ENCODE results near the gene ZNG1A.
"Not testable (repeated sequence)": the region's sequence is repeated elsewhere in the genome, so short reads cannot be mapped to it uniquely, and the experiment has no call there.

ZNG1A gene

DNA sequence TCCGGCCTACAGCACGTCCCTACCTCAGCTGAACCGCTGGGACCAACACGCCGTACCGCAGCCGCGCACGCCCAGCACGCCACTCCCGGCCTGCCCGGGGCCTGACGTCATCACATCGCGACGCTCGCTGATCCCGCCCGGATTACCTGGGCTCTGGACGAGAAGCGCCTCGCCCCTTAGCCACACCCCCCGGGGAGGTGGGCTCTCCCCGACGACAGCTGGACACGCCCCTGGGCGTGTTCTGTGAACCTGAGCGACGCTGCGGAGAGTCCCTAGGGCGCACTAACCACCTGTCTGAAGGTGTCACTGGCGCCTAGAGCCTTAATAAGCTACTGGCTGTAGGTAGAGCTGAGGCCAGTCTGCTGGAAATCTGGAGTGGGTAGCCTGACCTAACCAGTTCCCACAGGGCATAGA is at the start of gene ZNG1A:
Gene ZNG1A, minus strand, starts transcription at position 87 of the 414 bp plus-strand sequence. CDS start 87 bp downstream, outside the sequence.
- not testable (repeated sequence) for H3K4me1 ChIP-seq (ENCODE audit: insufficient read depth, low read length); H3K36me3 ChIP-seq (ENCODE audit: insufficient read depth, low read depth, low read length); H3K27ac ChIP-seq (ENCODE audit: low read length); H3K9me3 ChIP-seq (ENCODE audit: insufficient read depth, low read depth, low read length); H3K9ac ChIP-seq (ENCODE audit: low read depth, low read length); H3K27me3 ChIP-seq (ENCODE audit: insufficient read depth, low read length)
- peak within 1 kb of the TSS; percentile 54; the same call in 1 of the 2 replicates for H3K4me3 ChIP-seq (ENCODE audit: low read length)

GRCh38 chr9:227860-228259 is 49.0 kb upstream of the ZNG1A start:
- no peak overlapping the region for H3K27ac ChIP-seq (ENCODE audit: low read length)
- no peak overlapping the region for H3K4me3 ChIP-seq (ENCODE audit: low read length)
- no peaks in the 10 kb centered on the region for H3K27me3 ChIP-seq (ENCODE audit: insufficient read depth, low read length)
- H3K4me1 ChIP-seq (ENCODE audit: insufficient read depth, low read length) = no peaks in the 10 kb centered on the region
- H3K36me3 ChIP-seq (ENCODE audit: insufficient read depth, low read depth, low read length) = no peaks in the 10 kb centered on the region
- no peak overlapping the region for H3K9ac ChIP-seq (ENCODE audit: low read depth, low read length)
- H3K9me3 ChIP-seq (ENCODE audit: insufficient read depth, low read depth, low read length) = no peaks in the 10 kb centered on the region

DNA sequence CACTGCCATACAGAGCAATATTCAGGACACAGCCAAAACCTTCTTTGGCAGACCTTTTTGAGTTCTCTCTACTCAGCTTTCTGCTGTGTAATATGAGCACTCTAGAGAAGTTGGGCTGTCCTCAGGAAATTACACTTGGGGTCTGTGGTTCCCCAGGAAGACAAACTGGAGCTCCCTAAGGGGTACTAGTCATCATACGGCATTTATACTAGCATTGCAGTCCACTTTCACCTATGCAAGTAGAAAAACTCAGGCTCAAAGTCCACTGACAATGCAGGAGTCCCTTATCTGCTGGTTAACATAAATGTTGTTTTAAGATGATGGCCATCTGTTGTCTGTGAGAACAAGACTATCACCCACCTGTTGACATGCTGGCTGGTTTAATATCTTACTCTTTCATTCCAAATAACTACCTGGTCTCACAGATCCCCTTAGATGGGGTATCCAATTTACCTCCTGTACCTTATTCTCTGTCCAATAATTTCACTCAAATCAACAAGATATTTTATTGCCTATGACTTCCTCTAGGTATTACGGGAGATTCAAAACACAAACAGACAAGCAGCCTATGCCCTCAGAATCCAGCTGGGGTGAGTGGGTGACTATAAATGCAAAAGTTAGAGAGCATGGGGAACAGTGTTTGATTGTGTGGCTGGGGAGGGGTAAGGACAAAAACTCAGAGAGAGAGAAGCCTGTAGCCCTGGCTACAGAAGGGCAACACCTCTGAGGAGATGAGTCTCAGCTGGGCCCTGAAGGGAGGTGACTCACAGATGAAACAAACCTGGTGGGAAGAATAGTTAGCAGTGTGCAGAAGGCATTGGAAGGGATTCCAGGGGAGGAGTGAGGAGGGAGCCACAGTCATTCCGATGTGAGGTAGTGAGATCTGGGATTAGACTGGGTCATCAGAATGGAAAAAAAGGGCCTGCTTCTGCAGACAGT is 46.0 kb upstream of the ZNG1A start:
- H3K4me1 ChIP-seq (ENCODE audit: insufficient read depth, low read length) = no peaks in the 10 kb centered on the region
- H3K27ac ChIP-seq (ENCODE audit: low read length) = no peak overlapping the region
- H3K36me3 ChIP-seq (ENCODE audit: insufficient read depth, low read depth, low read length) = no peaks in the 10 kb centered on the region
- H3K9ac ChIP-seq (ENCODE audit: low read depth, low read length) = no peak overlapping the region
- no peaks in the 10 kb centered on the region for H3K9me3 ChIP-seq (ENCODE audit: insufficient read depth, low read depth, low read length)
- no peaks in the 10 kb centered on the region for H3K27me3 ChIP-seq (ENCODE audit: insufficient read depth, low read length)
- no peak overlapping the region for H3K4me3 ChIP-seq (ENCODE audit: low read length)

- Histone ChIP-seq H3K36me3 (ENCODE audit: insufficient read depth, low read depth, low read length) (no peaks in the 10 kb centered on the region), H3K4me1 (ENCODE audit: insufficient read depth, low read length) (no peaks in the 10 kb centered on the region), H3K9me3 (ENCODE audit: insufficient read depth, low read depth, low read length) (no peaks in the 10 kb centered on the region), H3K9ac (ENCODE audit: low read depth, low read length) (no peak overlapping the region), H3K27ac (ENCODE audit: low read length) (no peak overlapping the region), H3K27me3 (ENCODE audit: insufficient read depth, low read length) (no peaks in the 10 kb centered on the region), H3K4me3 (ENCODE audit: low read length) (no peak overlapping the region)
Measured at GRCh38 chr9:224026-224425, 45.2 kb upstream of the ZNG1A start.

- no peak overlapping the region for H3K27ac ChIP-seq (ENCODE audit: low read length)
- no peaks in the 10 kb centered on the region for H3K36me3 ChIP-seq (ENCODE audit: insufficient read depth, low read depth, low read length)
- no peak overlapping the region for H3K9ac ChIP-seq (ENCODE audit: low read depth, low read length)
- H3K4me1 ChIP-seq (ENCODE audit: insufficient read depth, low read length) = no peaks in the 10 kb centered on the region
- H3K27me3 ChIP-seq (ENCODE audit: insufficient read depth, low read length) = no peaks in the 10 kb centered on the region
- no peak overlapping the region for H3K4me3 ChIP-seq (ENCODE audit: low read length)
- no peaks in the 10 kb centered on the region for H3K9me3 ChIP-seq (ENCODE audit: insufficient read depth, low read depth, low read length)
Measured at GRCh38 chr9:223152-223551, 44.3 kb upstream of the ZNG1A start.

DNA sequence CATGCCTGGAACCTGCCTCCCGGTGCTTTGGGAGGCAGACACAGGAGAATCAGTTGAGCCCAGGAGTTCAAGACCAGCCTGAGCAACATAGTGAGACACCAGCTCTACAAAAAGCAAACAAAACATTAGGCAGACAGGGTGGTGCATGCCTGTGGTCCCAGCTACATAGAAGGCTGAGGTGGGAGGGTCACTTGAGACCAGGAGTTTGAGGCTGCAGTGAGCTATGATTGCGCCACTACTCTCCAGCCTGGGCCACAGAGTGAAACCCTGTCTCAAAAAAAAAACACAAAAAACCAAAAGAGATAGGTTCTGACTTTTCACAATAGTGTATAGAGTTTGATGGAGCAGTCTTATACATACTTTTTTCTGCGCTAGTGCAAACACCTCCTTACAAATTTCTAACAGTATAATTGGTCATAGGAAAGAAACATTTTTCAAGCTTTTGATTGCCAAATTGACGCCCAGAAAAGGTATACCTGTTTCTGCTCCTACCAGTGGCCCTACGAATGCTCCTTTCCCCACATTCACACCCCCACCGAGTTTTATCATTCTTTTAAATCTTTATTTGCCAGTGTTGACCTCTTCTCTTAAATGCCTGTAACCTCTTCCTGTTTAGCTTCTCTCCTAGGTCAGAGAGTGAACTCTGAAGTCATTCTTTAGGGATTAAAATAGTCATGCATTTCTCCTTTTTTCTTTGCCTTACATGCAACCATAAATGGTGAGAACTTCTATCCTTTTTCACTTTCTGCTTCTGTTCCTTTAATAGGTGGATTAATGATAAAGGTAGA is 43.3 kb upstream of the ZNG1A start:
- H3K27me3 ChIP-seq (ENCODE audit: insufficient read depth, low read length) = peaks cover under 1% of the 10 kb centered on the region; the same call in 1 of the 2 replicates
- H3K4me3 ChIP-seq (ENCODE audit: low read length) = no peak overlapping the region
- no peak overlapping the region for H3K27ac ChIP-seq (ENCODE audit: low read length)
- H3K9me3 ChIP-seq (ENCODE audit: insufficient read depth, low read depth, low read length) = no peaks in the 10 kb centered on the region
- H3K4me1 ChIP-seq (ENCODE audit: insufficient read depth, low read length) = no peaks in the 10 kb centered on the region
- no peaks in the 10 kb centered on the region for H3K36me3 ChIP-seq (ENCODE audit: insufficient read depth, low read depth, low read length)
- no peak overlapping the region for H3K9ac ChIP-seq (ENCODE audit: low read depth, low read length)

DNA sequence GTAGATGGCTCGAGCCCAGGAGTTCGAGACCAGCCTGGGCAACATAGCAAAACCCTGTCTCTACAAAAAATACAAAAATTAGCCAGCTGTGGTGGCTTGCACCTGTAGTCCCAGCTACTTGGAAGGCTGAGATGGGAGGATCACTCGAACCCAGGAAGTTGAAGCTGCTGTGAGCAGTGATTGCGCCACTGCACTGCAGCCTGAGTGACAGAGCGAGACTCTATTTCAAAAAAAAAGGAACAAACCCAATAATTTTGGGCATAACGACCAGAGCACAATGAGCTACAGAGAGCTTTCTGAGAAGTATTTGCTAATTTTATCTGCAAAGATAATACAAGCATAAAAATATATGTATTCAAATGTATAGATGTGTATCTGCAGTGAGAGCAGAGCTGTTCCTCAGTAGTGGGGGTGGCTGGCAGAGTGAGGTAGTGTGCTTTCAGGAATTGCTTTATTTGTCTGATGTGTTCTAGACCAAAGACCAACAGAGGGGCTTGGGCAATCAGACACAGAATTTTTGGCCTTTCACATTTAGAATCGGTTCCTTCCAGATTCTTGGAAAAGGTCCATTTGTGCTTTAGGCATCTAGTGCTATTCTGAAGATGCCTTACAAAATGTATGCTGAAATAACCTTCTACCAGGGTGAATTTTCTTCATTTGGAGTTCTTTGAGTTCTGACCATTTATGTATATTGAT is 41.0 kb upstream of the ZNG1A start:
- H3K9ac ChIP-seq (ENCODE audit: low read depth, low read length) = no peak overlapping the region
- peaks cover 24% of the 10 kb centered on the region for H3K27me3 ChIP-seq (ENCODE audit: insufficient read depth, low read length)
- H3K36me3 ChIP-seq (ENCODE audit: insufficient read depth, low read depth, low read length) = no peaks in the 10 kb centered on the region
- no peaks in the 10 kb centered on the region for H3K4me1 ChIP-seq (ENCODE audit: insufficient read depth, low read length)
- H3K27ac ChIP-seq (ENCODE audit: low read length) = no peak overlapping the region
- H3K9me3 ChIP-seq (ENCODE audit: insufficient read depth, low read depth, low read length) = no peaks in the 10 kb centered on the region
- no peak overlapping the region for H3K4me3 ChIP-seq (ENCODE audit: low read length)

- peaks cover 32% of the 10 kb centered on the region for H3K27me3 ChIP-seq (ENCODE audit: insufficient read depth, low read length)
- H3K27ac ChIP-seq (ENCODE audit: low read length); H3K36me3 ChIP-seq (ENCODE audit: insufficient read depth, low read depth, low read length); H3K4me1 ChIP-seq (ENCODE audit: insufficient read depth, low read length); H3K4me3 ChIP-seq (ENCODE audit: low read length); H3K9ac ChIP-seq (ENCODE audit: low read depth, low read length); H3K9me3 ChIP-seq (ENCODE audit: insufficient read depth, low read depth, low read length): not testable (repeated sequence)
Measured at GRCh38 chr9:219036-219435, 40.2 kb upstream of the ZNG1A start.

DNA sequence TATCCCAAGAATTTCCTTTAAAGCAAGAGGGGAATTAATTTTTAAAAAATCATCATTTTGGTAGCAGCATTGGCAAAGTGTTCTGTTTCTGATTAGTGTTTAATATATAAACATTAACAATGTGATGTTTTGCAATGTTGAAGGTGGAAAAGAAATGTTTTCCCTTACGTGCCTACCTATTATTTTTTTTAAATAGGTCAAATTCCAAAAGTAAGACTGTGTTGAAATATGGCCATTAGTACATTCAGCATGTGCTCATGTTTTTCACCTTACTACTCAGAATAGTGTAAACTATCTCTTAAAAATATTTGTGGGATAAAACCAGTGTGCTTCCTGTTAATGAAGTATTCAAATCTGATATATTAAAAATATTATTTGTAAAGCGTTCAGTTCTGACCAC is 39.1 kb upstream of the ZNG1A start:
- no peak overlapping the region for H3K9ac ChIP-seq (ENCODE audit: low read depth, low read length)
- no peaks in the 10 kb centered on the region for H3K4me1 ChIP-seq (ENCODE audit: insufficient read depth, low read length)
- H3K9me3 ChIP-seq (ENCODE audit: insufficient read depth, low read depth, low read length) = no peaks in the 10 kb centered on the region
- no peaks in the 10 kb centered on the region for H3K36me3 ChIP-seq (ENCODE audit: insufficient read depth, low read depth, low read length)
- no peak overlapping the region for H3K27ac ChIP-seq (ENCODE audit: low read length)
- H3K4me3 ChIP-seq (ENCODE audit: low read length) = no peak overlapping the region
- H3K27me3 ChIP-seq (ENCODE audit: insufficient read depth, low read length) = peaks cover 42% of the 10 kb centered on the region

GRCh38 chr9:216866-217265 is 38.0 kb upstream of the ZNG1A start:
- Histone ChIP-seq H3K27me3 (ENCODE audit: insufficient read depth, low read length) (peaks cover 53% of the 10 kb centered on the region), H3K36me3 (ENCODE audit: insufficient read depth, low read depth, low read length) (no peaks in the 10 kb centered on the region), H3K4me1 (ENCODE audit: insufficient read depth, low read length) (no peaks in the 10 kb centered on the region), H3K4me3 (ENCODE audit: low read length) (no peak overlapping the region), H3K9ac (ENCODE audit: low read depth, low read length) (no peak overlapping the region), H3K9me3 (ENCODE audit: insufficient read depth, low read depth, low read length) (no peaks in the 10 kb centered on the region), H3K27ac (ENCODE audit: low read length) (no peak overlapping the region)

DNA sequence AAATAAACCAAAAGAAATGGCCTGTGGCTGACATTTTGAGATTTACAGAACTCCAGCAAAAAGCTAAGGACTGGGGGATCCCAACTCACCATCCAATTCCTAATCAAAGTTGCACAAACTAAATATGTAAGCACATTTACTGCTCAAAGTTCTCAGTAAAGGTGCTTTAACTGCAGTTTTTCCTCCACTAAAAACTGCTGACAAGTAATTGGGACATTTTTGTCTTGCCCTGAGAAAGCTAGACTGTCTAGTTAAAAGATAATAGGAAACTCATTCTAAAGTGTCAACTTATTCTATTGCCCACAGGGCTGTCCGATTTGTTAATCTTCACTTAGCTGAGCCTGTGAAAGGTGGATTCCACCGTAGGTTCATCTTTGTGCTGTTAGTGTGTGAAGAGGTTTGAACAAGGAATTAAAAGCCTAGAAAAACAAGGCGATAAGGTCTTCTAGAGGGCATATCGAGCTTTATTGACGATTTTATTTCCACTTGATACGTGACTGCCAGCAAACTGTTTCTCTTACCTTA is 36.8 kb upstream of the ZNG1A start:
- Histone ChIP-seq H3K4me3 (ENCODE audit: low read length) (peak overlapping the region; percentile 76), H3K9me3 (ENCODE audit: insufficient read depth, low read depth, low read length) (no peaks in the 10 kb centered on the region), H3K27ac (ENCODE audit: low read length) (no peak overlapping the region), H3K4me1 (ENCODE audit: insufficient read depth, low read length) (no peaks in the 10 kb centered on the region), H3K9ac (ENCODE audit: low read depth, low read length) (peak overlapping the region; percentile 54; the same call in 1 of the 2 replicates), H3K27me3 (ENCODE audit: insufficient read depth, low read length) (peaks cover 56% of the 10 kb centered on the region), H3K36me3 (ENCODE audit: insufficient read depth, low read depth, low read length) (no peaks in the 10 kb centered on the region)

Measured in iPS-20b (cell line).